CD14-positive monocyte (primary cell): ENCODE data around the gene ARHGEF40. TPM values are rescaled to one million over a fixed set of nuclear protein-coding genes. Genes with fewer than 3 reads are reported as not detected.

Source experiments
- DNase-seq, 3 donors: peaks; one replicate each; pipeline ENCODE4 v3.0.0-alpha.2; 2011 to 2022
- H2AFZ ChIP-seq: 2 replicates; pipeline ENCODE4 v1.6.0; 2012; ENCODE audit warnings: mild to moderate bottlenecking, low read depth, low read length, inconsistent platforms; ENCODE audit not compliant: insufficient read depth, poor library complexity, severe bottlenecking
- H3K27ac ChIP-seq, 2 donors: 1 replicate in 1 of 2; 2 replicates in 1 of 2; pipeline ENCODE4 v1.5.1; 2012 to 2013; ENCODE audit warnings: low read length in 2 of 2, control low read depth in 1 of 2, inconsistent platforms in 1 of 2, low read depth in 1 of 2, mild to moderate bottlenecking in 1 of 2
- H3K27me3 ChIP-seq, 2 donors: one replicate each; pipeline versions ENCODE4 v1.6.0 to v1.6.1; 2011 to 2013; ENCODE audit warnings: low read length in 2 of 2; ENCODE audit not compliant: control insufficient read depth in 2 of 2, insufficient read depth in 2 of 2
- H3K36me3 ChIP-seq, 2 donors: replicated peaks in 1 of 2; 1 replicate in 1 of 2; 2 replicates in 1 of 2; pipeline versions ENCODE4 v1.5.1 to v1.6.1; 2012 to 2013; ENCODE audit warnings: low read length in 2 of 2, control low read depth in 1 of 2, inconsistent platforms in 1 of 2, mild to moderate bottlenecking in 1 of 2; ENCODE audit not compliant: insufficient read depth in 2 of 2, control insufficient read depth in 1 of 2
- H3K4me1 ChIP-seq, 2 donors: 1 replicate in 1 of 2; 2 replicates in 1 of 2; pipeline versions ENCODE4 v1.5.1 to v1.6.1; 2012 to 2013; ENCODE audit warnings: low read length in 2 of 2, control low read depth in 1 of 2, inconsistent platforms in 1 of 2, mild to moderate bottlenecking in 1 of 2, moderate library complexity in 1 of 2; ENCODE audit not compliant: insufficient read depth in 2 of 2, control insufficient read depth in 1 of 2
- H3K4me2 ChIP-seq: replicated peaks from 2 replicates; pipeline ENCODE3; 2012; ENCODE audit warnings: low read length, moderate library complexity, mild to moderate bottlenecking; ENCODE audit not compliant: poor library complexity, severe bottlenecking; ENCODE audit errors: extremely low read depth
- H3K4me3 ChIP-seq, 3 experiments: fragments of 200-600 bp in 1 of 3; sonication (generic) in 1 of 3; replicated peaks in 1 of 3; 1 replicate in 2 of 3; 2 replicates in 1 of 3; pipeline ENCODE4 v1.5.1; 2011 to 2013; ENCODE audit warnings: low read length in 3 of 3, mild to moderate bottlenecking in 3 of 3, control low read depth in 2 of 3, low read depth in 2 of 3, inconsistent platforms in 1 of 3, moderate library complexity in 1 of 3
- H3K79me2 ChIP-seq: 2 replicates; pipeline ENCODE4 v1.6.0; 2012; ENCODE audit warnings: mild to moderate bottlenecking, control low read depth, inconsistent platforms, low read length, moderate library complexity; ENCODE audit not compliant: insufficient read depth
- H3K9ac ChIP-seq: 2 replicates; pipeline ENCODE4 v1.6.0; 2017; ENCODE audit warnings: low read length, mild to moderate bottlenecking; ENCODE audit not compliant: insufficient read depth, poor library complexity, severe bottlenecking
- H3K9me3 ChIP-seq, 2 donors: replicated peaks in 1 of 2; 1 replicate in 1 of 2; 2 replicates in 1 of 2; pipeline versions ENCODE4 v1.5.1 to v1.6.1; 2012 to 2013; ENCODE audit warnings: low read length in 2 of 2, control low read depth in 1 of 2; ENCODE audit not compliant: control insufficient read depth in 1 of 2, insufficient read depth in 1 of 2
- H4K20me1 ChIP-seq: 2 replicates; pipeline ENCODE4 v1.6.0; 2012; ENCODE audit warnings: mild to moderate bottlenecking, low read length, control low read depth, moderate library complexity; ENCODE audit not compliant: insufficient read depth
- H3K27ac Mint-ChIP-seq, 7 donors: one replicate each; pipeline ENCODE4 v1.8.0; 2020; ENCODE audit warnings: mild to moderate bottlenecking in 7 of 7, mixed read lengths in 7 of 7, moderate library complexity in 6 of 7, inconsistent platforms in 2 of 7
- H3K27me3 Mint-ChIP-seq, 3 donors: one replicate each; pipeline ENCODE4 v1.8.0; 2021 to 2022; ENCODE audit warnings: low read depth in 3 of 3, mild to moderate bottlenecking in 3 of 3, mixed read lengths in 3 of 3, moderate library complexity in 3 of 3, inconsistent platforms in 1 of 3
- H3K36me3 Mint-ChIP-seq, 2 donors: one replicate each; pipeline ENCODE4 v1.8.0; 2020; ENCODE audit warnings: mixed read lengths in 2 of 2, inconsistent platforms in 1 of 2, mild to moderate bottlenecking in 1 of 2
- H3K4me1 Mint-ChIP-seq: one replicate; pipeline ENCODE4 v1.8.0; 2020; ENCODE audit warnings: mild to moderate bottlenecking, mixed read lengths
- H3K4me3 Mint-ChIP-seq, 2 donors: one replicate each; pipeline ENCODE4 v1.8.0; 2020; ENCODE audit warnings: mild to moderate bottlenecking in 2 of 2, mixed read lengths in 2 of 2, moderate library complexity in 1 of 2
- H3K9me3 Mint-ChIP-seq, 7 donors: one replicate each; pipeline ENCODE4 v1.8.0; 2020 to 2022; ENCODE audit warnings: mixed read lengths in 7 of 7, mild to moderate bottlenecking in 6 of 7, moderate library complexity in 6 of 7, inconsistent platforms in 2 of 7
- CTCF ChIP-seq: fragments of 200-600 bp; IDR thresholded peaks from one replicate; pipeline ENCODE4 v1.8.0; 2022; ENCODE audit warnings: antibody characterized with exemption, mild to moderate bottlenecking
- WGBS: methylation state at CpG from one replicate; pipeline ENCODE4 v1.1.5; 2013; ENCODE audit warnings: missing lambda C conversion rate; ENCODE audit not compliant: insufficient coverage; 5-methylcytosine and 5-hydroxymethylcytosine counted together
- intact Hi-C, 2 donors: fragments of 100-400 bp; cut with micrococcal nuclease; formaldehyde crosslinking; loops; one replicate each; pipeline versions ENCODE4 v1.15.0 to v1.15.1; 2023
- polyA plus RNA-seq, 3 donors: library from polyadenylated mRNA; depleted of rRNA in 1 of 3; unstranded in 2 of 3; stranded (reverse) in 1 of 3; fragments of 300-500 nt in 2 of 3; fragments of >200 nt in 1 of 3; fragmentation: Illumina TruSeq in 2 of 3; gene quantifications; 1 replicate in 2 of 3; 2 replicates in 1 of 3; pipeline ENCODE4 v1.2.3, GENCODE V29; 2012 to 2021

ARHGEF40 gene
- polyA plus RNA-seq, 3 donors: 12.1 to 114 (median 15.3) TPM

- Histone ChIP-seq H4K20me1 (peaks cover 6% of the 10 kb centered on the region), H3K4me1 (peaks cover 11 to 20% of the 10 kb centered on the region in 2 donors), H3K4me2 (no peak overlapping the region), H3K79me2 (no peaks in the 10 kb centered on the region), H3K9ac (no peak overlapping the region), H3K9me3 (no peaks in the 10 kb centered on the region), H3K27ac (no peak overlapping the region), H3K36me3 (peaks cover 9 to 25% of the 10 kb centered on the region in 2 donors), H2AFZ (no peak overlapping the region), H3K27me3 (peaks cover 0 to 3% of the 10 kb centered on the region in 2 donors), H3K4me3 (no peak overlapping the region)
- intact Hi-C loops: loop anchor here (2.0 to 10.0 kb wide), 3 partner anchors 13 to 409 kb away; partner anchors contain the start of genes ANG (in 1 of the 2) and RNASE4 (in 1 of the 2)
- Mint-ChIP-seq H3K4me1 (peaks cover 19% of the 10 kb centered on the region), H3K27me3 (peaks cover 4 to 13% (median 10%) of the 10 kb centered on the region in 3 donors), H3K36me3 (peaks cover 14 to 23% of the 10 kb centered on the region in 2 donors), H3K27ac (no peak overlapping the region), H3K9me3 (peaks cover 0 to 4% (median 0%) of the 10 kb centered on the region in 7 donors), H3K4me3 (no peak overlapping the region)
- no peak for TF ChIP-seq CTCF
- 94% methylated on average over 2 of the region's 7 CpGs for WGBS
- no peak for DNase-seq
Observed at GRCh38 chr14:21093769-21094681, 23.9 kb downstream of the ARHGEF40 start.

- peaks cover 22% of the 10 kb centered on the region for H3K4me1 Mint-ChIP-seq
- H3K9me3 Mint-ChIP-seq: peaks cover 0 to 2% (median 0%) of the 10 kb centered on the region in 7 donors
- no peak overlapping the region for H3K9ac ChIP-seq
- H3K4me2 ChIP-seq: no peak overlapping the region
- H3K27ac Mint-ChIP-seq: no peak overlapping the region
- DNase-seq: no peak
- H3K79me2 ChIP-seq: no peaks in the 10 kb centered on the region
- peaks cover 8% of the 10 kb centered on the region in 2 donors for H3K36me3 Mint-ChIP-seq
- H3K27me3 Mint-ChIP-seq: peaks cover 4 to 16% (median 15%) of the 10 kb centered on the region in 3 donors
- peaks cover 0 to 3% of the 10 kb centered on the region in 2 donors for H3K27me3 ChIP-seq
- no peak for TF ChIP-seq CTCF
- no peak overlapping the region for H3K4me3 ChIP-seq
- H3K36me3 ChIP-seq: peaks cover 0 to 10% of the 10 kb centered on the region in 2 donors
- no CpG with 5 or more reads among the region's 6 CpGs for WGBS
- H3K4me1 ChIP-seq: peaks cover 16 to 26% of the 10 kb centered on the region in 2 donors
- H3K9me3 ChIP-seq: no peaks in the 10 kb centered on the region
- peaks cover 6% of the 10 kb centered on the region for H4K20me1 ChIP-seq
- intact Hi-C loops: loop anchor here in 1 of 2 donors (10.0 kb wide), 1 partner anchor 411 kb away; the partner anchor contains the start of genes ANG and RNASE4
- H3K4me3 Mint-ChIP-seq: no peak overlapping the region
- H3K27ac ChIP-seq: no peak overlapping the region
- no peak overlapping the region for H2AFZ ChIP-seq
Observed at GRCh38 chr14:21095430-21096205, 25.5 kb downstream of the ARHGEF40 start.
